GM19438 (cell line): Measurements from ENCODE around the gene AP4E1.
"Not testable (repeated sequence)": the region's sequence is repeated elsewhere in the genome, so short reads cannot be mapped to it uniquely, and the experiment has no call there.

Source experiments
- ATAC-seq: cut with Tn5 transposase; IDR thresholded peaks from one replicate; pipeline ENCODE4 v1.9.1; 2021; ENCODE audit warnings: low read depth; ENCODE audit not compliant: unreplicated experiment

AP4E1 gene

DNA sequence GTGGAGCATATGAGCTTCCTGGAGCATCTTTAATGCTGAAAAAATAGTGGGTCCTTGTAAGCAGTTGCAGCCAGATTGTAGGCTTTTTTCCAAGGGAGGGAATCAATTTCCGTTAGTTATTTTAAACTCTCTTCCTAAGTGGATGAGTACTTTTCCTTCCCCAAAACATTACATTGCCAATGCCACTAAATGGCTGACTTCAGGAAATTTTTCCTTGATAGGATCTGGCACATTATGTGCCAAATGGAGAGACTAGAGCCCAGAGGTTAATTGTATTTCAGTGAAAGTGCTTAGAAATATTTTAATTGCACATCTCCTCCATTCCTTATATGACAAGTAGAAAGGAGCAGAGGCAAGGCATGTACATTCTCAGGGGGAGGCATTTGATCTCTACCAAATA, 102.7 kb downstream of the AP4E1 start:
- no peak for ATAC-seq

DNA sequence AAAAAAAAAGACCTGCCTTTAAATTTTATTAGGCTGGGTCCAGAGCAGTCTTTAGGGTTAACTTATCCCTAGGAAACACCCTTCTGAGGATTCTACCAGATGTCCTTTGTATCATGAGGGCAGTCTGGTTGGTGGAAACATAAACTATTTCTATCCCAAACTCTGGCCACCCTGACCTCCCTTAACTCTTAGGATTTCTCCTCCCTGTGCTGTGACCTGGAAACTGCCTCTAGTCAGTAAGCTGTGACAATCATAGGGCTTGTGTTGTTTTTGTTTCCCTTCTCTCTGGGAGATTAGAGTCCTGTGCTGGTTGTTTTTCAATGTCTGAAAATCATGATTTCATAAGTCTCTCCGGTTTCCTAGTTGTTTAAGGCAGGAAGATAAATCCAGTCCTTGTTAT, 108.1 kb downstream of the AP4E1 start:
- ATAC-seq = no peak

DNA sequence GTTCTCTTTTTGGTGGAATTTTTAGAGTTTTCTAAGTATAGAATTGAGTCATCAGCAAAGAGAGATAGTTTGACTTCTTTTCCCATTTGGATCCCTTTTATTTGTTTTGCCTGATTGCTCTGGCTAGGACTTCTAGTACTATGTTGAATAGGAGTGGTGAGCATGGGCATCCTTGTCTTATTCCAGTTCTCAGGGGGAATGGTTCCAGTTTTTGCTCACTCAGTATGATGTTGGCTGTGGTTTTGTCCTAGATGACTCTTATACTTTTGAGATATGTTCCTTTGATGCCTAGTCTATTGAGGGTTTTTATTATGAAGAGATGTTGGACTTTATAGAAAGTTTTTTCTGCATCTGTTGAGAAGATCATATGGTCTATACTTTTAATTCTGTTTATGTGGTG, 113.7 kb downstream of the AP4E1 start:
- no peak for ATAC-seq

DNA sequence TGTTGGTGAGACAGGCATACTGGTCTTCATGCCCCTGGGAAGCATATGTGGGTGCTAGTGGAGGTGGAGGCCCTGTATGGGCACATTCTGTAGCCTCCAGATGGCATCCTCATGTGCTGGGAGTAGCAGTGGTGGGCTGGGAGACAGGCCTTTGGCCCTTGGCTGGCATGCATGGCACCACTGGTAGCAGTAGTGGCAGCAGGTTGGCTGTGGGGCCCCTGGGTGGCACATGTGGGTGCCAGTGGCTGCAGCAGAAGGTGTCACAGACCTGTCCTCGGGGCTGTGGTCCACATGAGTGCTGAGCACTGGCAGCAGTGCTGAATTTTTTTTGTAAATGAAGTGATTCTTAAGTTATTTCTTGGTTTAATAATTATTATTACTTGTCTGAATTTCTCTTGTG, 115.0 kb downstream of the AP4E1 start:
- no peak for ATAC-seq

DNA sequence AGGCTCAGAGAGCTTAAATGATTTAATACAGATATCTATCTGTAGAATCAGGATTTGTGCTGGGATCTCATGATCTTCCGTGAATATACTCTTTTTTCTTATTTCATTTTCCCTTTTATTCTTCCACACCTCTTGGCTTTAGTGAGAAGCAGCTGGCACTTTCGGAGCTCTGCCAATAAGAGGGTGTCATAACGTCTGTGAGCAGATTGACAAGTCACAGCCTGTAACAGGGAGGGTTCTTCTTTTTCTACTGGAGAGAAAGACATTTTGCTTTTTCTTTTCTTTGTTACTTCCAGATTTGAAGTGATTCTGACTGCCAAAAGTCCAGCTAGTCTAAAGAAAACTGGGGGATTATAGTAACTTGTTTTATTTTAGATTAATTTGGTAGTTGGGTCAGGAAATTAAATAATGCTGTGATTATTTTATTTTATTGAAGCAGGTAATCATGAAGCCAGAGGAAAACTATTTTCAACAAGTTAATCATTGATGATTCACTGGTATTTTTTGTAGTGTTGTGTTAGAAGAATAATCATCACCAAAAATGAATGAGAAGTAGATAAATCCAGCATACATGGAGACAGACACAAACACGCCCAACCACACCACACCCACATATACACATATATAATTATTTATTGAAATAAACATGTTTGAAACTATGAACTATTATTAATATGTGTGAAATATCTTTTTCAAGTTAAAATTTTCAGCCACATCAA, 116.4 kb downstream of the AP4E1 start:
- no peak for ATAC-seq

DNA sequence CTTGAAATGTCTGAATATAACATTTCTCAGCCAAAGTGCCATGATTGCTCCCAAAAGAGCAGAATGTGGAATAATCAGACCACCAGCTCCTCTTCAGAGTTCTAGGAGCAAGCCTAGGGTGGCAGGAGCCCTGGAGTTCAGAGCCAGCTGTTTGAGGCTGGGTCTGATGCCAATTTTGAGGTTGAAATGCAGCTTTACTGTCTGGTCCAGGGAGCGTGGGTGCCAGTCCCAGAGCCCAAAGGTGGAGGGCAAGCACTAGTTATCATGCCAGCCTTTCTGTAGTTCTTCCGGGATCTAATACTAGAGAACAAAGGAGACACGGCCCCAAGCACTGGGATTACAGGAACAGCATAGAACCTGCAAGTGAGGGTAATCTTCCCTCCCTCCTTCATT, 117.0 kb downstream of the AP4E1 start:
- ATAC-seq = no peak

DNA sequence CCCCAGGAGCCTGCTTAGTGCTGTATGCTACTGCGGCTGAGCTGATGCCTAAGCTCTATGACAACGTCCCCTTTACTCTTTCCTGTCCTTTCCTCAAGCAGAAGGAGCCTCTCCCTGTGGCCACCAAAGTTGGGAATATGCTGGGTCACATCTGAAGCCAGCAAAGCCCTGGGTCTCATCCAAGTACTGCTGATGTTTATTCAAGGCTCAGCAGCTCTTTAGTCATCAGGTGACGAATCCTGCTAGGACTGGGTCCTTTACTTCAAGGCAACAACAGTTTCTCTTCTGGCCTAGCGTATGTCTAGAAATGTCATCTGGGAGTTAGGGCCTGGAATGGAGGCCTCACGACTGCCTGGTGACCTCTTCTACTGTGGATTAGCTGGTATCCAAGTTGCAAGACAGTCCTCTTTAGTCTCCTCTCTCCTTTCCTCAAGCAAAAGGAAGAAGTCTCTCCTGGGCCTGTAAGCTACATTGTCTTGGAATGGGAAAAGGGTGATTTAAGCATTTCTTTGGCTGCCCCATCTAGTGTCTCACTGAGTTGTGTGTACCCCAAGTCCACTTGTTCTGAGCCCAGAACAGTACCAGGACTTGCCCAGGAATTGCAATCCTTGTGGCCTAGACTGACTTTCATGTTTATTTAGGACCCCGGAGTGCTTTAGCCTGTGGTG, 122.3 kb downstream of the AP4E1 start:
- ATAC-seq = no peak

DNA sequence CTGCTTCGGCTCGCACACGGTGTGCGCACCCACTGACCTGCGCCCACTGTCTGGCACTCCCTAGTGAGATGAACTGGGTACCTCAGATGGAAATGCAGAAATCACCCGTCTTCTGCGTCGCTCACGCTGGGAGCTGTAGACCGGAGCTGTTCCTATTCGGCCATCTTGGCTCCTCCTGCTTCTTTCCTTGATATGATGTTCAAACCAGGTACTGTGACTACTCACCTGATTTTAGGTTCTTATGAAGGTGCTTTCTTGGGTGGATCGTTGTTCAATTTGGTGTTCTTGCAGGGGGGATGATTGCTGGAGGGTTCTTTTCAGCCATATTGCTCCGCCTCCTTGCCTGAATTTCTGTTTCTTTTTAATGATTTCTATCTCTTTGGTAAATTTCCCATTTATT, 129.0 kb downstream of the AP4E1 start:
- ATAC-seq = not testable (repeated sequence)

DNA sequence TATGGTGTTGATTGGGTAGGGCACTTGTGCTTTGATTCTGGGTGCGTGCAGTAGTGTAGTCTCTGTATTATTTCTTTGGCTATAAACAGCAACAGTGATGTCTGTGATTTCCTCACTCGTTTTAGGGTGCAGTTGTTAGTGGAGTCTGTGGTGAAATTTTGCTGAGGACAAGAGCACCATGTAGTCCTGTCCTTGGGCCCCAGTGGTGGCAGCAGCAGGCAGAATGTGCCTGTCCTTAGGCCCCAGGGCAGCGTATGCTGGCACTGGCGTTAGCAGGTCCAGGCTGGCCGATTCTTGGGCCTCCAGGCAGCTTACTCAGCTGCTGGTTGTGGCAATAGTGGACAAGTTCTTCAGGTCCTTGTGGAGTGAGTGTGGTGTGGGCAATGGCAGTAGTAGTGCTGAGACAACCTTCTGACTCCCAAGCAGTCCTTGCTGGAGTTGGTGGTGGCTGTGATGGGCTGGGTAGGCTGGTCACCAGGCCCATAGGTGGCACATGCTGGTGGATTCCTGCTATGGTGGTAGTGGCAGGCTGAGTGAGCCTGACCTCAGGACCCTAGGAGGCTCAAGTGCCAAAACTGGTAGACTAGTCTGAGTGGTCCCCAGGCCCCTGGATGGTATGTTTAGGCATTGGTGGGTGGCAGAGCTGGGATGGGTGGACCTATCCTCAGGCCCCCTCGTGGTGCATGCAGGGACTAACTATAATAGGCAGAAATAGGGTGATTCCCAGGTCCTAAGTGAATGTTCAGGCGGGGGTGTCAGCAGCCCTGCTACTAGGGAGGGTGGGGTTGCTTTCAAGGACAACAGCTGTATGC, 129.9 kb downstream of the AP4E1 start:
- ATAC-seq = no peak

DNA sequence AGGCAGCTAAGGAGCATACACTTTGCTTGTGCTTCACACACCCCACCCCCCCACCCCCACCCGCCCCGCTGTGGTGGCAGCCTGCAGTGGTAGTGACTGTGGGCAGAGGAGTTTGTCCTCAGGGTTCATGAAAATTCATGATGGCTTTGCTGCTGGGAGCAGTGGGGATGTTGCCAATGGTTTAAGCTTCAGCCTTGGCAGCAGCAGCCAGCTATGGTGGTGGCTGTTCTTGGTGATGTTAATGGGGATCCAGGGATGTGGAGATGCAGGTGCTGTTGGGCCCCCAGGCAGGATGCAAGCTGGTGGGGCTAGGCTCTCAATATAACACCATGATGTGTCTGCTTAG, 130.5 kb downstream of the AP4E1 start:
- no peak for ATAC-seq

DNA sequence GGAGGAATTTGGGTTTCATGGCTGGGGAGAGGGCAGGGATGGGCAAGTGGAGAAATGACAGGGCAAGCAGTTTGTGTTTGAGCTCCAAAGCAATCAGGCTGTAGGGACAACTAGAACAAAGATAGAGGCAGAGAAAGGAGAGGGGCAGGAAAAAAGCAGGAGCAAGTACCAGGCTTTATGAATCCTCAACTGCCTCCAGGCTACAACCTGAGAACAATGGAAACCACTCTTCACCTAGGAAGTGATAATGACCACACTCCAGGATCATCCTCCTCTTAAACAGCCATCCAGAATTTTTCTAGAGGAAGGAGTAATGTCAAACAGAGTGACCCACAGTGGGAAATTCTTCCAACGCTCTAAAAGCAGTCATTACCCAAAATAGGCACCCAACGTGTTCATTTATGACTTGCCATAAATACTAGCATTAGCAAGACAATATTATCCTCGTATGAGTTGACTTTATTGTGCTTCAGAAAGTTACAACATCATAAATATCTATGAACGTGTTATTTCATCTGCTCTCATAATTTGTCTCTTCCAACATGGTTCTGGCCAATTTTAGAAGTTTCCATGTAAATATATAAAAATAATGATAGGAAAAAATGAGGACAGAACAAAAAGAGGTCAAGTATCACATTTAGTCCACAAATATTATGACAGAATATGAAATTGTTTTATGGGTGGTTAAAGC, 135.7 kb downstream of the AP4E1 start:
- ATAC-seq = no peak

DNA sequence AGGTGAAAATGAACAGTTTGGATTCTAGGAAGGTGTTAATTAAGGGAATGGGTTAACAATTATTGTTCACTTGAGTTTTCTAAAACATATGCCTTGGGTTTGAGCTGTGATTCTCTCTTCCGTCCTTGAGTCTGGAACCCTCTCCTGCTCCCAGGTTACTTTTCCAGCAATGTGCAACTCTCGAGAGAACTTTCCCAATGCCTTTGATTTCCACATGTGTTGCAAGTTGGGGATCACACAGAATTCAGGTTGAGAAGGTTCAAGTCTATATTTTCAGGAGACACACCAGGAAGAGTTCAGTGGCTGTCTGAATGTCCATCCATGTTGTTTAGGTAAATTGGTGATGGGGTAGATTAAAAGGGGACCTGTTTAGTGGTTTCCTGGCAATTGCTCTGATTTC, 137.5 kb downstream of the AP4E1 start:
- no peak for ATAC-seq

DNA sequence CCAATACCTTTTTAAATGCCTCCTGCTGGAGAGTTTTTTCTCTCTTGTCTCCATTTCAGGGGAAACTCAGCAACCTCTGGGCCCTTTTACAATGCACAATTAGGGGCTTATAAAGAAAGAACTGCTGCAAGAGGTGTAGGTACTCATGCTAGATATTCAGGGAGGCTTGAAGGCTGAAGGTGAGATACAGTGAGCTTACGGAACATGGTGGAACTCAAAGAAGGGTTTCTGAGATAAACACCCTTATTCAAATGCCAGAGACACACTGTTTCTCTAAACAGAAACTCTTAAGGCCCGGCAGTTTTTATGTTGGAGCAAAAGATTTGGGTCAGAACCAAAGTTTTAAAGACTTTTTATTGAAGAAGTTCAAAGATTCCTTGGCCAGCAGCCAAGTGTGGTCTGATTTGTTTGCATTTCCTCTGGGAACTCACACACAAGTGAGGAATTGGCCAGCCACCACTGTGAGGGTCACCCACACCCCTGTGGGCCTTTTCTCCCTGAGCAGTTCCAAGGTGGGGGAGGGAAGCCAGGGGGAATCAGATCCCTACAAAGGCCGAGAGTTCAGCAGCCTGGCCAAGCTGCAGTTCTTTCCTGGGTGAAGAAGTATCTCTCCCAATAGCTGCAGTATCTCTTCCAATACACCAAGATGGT, 138.4 kb downstream of the AP4E1 start:
- no peak for ATAC-seq

DNA sequence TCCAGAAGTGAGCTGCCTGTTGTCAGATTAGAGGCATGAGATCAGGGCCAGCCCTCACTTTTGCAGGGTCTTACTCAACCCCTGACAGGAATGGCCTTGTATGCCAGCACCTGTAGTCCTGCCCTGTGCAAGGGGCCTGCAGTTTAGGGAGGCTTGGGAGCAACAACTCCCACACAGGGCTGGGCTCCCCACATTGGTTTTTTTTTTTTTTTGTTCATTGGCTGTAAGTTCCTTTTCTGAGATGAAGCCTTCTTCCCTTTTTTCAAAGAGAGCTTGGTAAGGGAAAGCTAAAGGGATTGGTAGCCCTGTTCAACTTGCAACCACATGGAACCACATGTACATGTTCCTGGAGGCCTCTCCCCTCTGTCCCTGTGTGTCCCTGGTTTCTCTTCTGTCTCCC, 139.8 kb downstream of the AP4E1 start:
- ATAC-seq = no peak

DNA sequence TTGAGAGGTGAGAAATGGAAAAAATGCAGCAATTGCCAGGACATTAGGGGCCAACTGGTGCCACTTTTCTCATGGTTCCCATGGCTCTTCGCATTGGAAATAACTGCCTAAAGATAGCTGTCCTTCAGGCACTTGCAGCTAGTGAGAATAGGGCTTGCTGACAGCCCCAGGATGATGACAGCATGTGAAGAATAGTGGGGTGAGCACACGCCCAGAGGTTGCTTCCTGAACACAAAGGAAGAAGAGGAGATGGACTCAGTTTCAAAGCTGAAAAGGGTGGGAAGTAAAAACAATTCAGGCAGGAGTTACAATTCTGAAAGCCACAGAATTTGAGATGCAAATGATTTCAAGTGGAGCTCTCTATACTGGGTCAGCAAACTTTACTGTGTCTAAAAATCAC, 140.6 kb downstream of the AP4E1 start:
- no peak for ATAC-seq

DNA sequence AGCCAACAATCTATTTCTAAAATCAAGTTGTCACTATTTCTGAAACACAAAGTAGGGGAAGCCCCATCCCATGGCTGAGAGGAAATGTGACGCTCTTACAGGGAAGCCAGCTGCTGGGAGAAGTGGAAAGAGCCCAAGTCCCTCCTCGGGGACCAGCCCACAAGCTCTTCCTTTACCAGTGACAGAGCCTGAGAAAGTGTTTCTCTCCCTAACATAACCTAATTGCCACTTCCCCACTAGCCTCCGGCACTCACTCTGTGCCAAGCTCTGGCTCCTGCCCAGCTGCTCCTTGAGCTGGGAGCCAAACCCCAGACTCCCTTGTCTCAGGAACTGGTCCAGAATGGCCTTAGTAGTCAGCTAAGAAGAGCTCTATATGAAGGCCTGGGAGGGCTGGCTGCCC, 143.3 kb downstream of the AP4E1 start:
- no peak for ATAC-seq

DNA sequence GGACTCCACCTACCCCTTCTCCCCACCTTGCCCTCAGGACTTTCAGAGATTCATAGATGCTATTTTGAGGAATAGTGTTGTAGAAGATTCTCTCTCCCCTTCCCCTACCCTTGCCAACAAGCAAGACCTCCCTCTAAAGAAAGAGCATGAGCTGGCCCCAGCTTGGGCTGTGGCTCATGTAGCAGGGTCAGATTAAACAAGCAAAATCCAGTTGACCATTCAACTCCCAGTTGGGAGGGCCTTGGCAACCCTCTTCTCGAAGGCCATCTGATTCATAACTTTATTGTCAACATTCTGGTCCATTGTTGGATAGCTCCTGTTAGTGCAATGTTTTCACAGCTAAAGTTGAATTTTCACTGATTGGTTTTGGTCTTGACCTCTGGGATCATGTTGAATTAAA, 145.1 kb downstream of the AP4E1 start:
- ATAC-seq = no peak

DNA sequence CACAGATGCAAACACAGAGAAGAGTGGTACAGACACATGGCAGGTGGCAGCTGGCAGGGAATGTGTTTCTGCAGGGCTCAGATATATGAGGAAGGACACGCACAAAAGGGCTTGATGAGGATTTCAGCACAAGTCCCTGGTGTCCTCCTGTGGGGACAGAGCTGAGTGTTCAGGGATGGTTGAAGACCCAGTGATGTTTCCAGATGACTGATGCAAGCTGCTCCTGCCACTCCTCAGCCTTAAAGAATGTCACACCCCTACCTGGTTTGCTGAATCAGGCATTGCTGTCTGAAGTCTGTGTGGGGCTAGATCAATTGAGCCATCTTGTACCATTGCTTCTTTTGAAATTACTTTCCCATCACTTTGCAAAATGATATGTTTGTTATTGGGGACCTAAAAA, 146.1 kb downstream of the AP4E1 start:
- no peak for ATAC-seq
